H1 (cell line): Measurements from ENCODE around the gene CDHR5. TPM values are rescaled to one million over a fixed set of nuclear protein-coding genes. Genes with fewer than 3 reads are reported as not detected.
A peak's percentile ranks its signal among the peaks of the same experiment; 100 is the strongest.

Experiments
- ASH2L ChIP-seq: fragments of 200-600, 300-600 bp; sonication (generic); IDR thresholded peaks from one replicate; pipeline ENCODE4 v1.7.1; 2017; ENCODE audit warnings: low read length
- ATF3 ChIP-seq: IDR thresholded peaks from 2 replicates; pipeline ENCODE4 v1.6.1; 2011; ENCODE audit warnings: low read depth, mild to moderate bottlenecking, low read length; ENCODE audit not compliant: insufficient read depth
- BACH1 ChIP-seq: IDR thresholded peaks from 2 replicates; pipeline ENCODE4 v1.6.1; 2012; ENCODE audit warnings: low read length, improper control_type of control experiment
- CBX8 ChIP-seq: fragments of 300-800, 300-1000 bp; sonication (generic); IDR thresholded peaks from 2 replicates; pipeline ENCODE4 v1.7.1; 2016; ENCODE audit warnings: low read depth, low read length, borderline replicate concordance
- CEBPB ChIP-seq: IDR thresholded peaks from 2 replicates; pipeline ENCODE4 v1.6.1; 2012; ENCODE audit warnings: low read depth, low read length
- CHD1 ChIP-seq: IDR thresholded peaks from 2 replicates; pipeline ENCODE4 v1.6.1; 2012; ENCODE audit warnings: low read depth, low read length, improper control_type of control experiment
- CREB1 ChIP-seq: IDR thresholded peaks from 2 replicates; pipeline ENCODE4 v1.6.1; 2012; ENCODE audit warnings: inconsistent platforms
- E2F6 ChIP-seq: IDR thresholded peaks from 2 replicates; pipeline ENCODE4 v1.6.1; 2012; ENCODE audit warnings: inconsistent platforms
- EZH2 ChIP-seq: fragments of 200-600 bp; sonication (generic); IDR thresholded peaks from 2 replicates; pipeline ENCODE4 v1.7.1; 2012; ENCODE audit warnings: low read depth, mild to moderate bottlenecking, moderate library complexity, low read length, inconsistent platforms; ENCODE audit not compliant: severe bottlenecking
- FOSL1 ChIP-seq: IDR thresholded peaks from 2 replicates; pipeline ENCODE4 v1.6.1; 2011; ENCODE audit warnings: mild to moderate bottlenecking, low read depth, low read length, moderate library complexity; ENCODE audit not compliant: insufficient read depth
- JUN ChIP-seq: IDR thresholded peaks from 2 replicates; pipeline ENCODE4 v1.6.1; 2011; ENCODE audit warnings: low read depth, mild to moderate bottlenecking, improper control_type of control experiment, low read length
- JUND ChIP-seq: IDR thresholded peaks from 2 replicates; pipeline ENCODE4 v1.6.1; 2011; ENCODE audit warnings: mild to moderate bottlenecking, improper control_type of control experiment, low read length
- MAFK ChIP-seq: IDR thresholded peaks from 2 replicates; pipeline ENCODE4 v1.6.1; 2012; ENCODE audit warnings: low read depth, mild to moderate bottlenecking, improper control_type of control experiment, low read length
- MAX ChIP-seq: IDR thresholded peaks from 2 replicates; pipeline ENCODE4 v1.6.1; 2012; ENCODE audit warnings: inconsistent platforms
- NRF1 ChIP-seq: IDR thresholded peaks from 2 replicates; pipeline ENCODE4 v1.6.1; 2011; ENCODE audit warnings: mild to moderate bottlenecking, low read depth, low read length, improper control_type of control experiment
- PHF8 ChIP-seq: fragments of 200-600 bp; sonication (generic); conservative IDR thresholded peaks from 2 replicates; pipeline ENCODE4 v1.7.1; 2012; ENCODE audit warnings: low read depth, mild to moderate bottlenecking, inconsistent platforms, low read length, moderate library complexity
- POLR2A ChIP-seq, 2 experiments: IDR thresholded peaks; 1 replicate in 1 of 2; 2 replicates in 1 of 2; pipeline ENCODE4 v1.6.1; 2011; ENCODE audit warnings: low read depth in 2 of 2, low read length in 2 of 2, mild to moderate bottlenecking in 2 of 2; ENCODE audit errors: control extremely low read depth in 1 of 2
- POLR2AphosphoS5 ChIP-seq: IDR thresholded peaks from 2 replicates; pipeline ENCODE4 v1.6.1; 2011; ENCODE audit warnings: low read depth, low read length
- RAD21 ChIP-seq, 2 experiments: IDR thresholded peaks in 1 of 2; conservative IDR thresholded peaks in 1 of 2; 2 replicates each; pipeline ENCODE4 v1.6.1; 2011; ENCODE audit warnings: low read depth in 2 of 2, low read length in 2 of 2, improper control_type of control experiment in 1 of 2, inconsistent platforms in 1 of 2, mild to moderate bottlenecking in 1 of 2, moderate library complexity in 1 of 2
- RBBP5 ChIP-seq: IDR thresholded peaks from 2 replicates; pipeline ENCODE4 v1.7.1; 2012; ENCODE audit warnings: low read depth, mild to moderate bottlenecking, inconsistent platforms, low read length, moderate library complexity, borderline replicate concordance
- RFX5 ChIP-seq: IDR thresholded peaks from 2 replicates; pipeline ENCODE4 v1.6.1; 2011; ENCODE audit warnings: low read depth, low read length, improper control_type of control experiment, borderline replicate concordance
- SIRT6 ChIP-seq: IDR thresholded peaks from one replicate; pipeline ENCODE4 v1.7.1; 2012; ENCODE audit warnings: low read length, inconsistent platforms
- SP1 ChIP-seq: IDR thresholded peaks from 2 replicates; pipeline ENCODE4 v1.6.1; 2011; ENCODE audit warnings: low read depth, low read length
- SRF ChIP-seq: IDR thresholded peaks from 2 replicates; pipeline ENCODE4 v1.6.1; 2011; ENCODE audit warnings: mild to moderate bottlenecking, low read depth, low read length, moderate library complexity
- polyA plus RNA-seq, 7 experiments: library from polyadenylated mRNA; depleted of rRNA in 3 of 7; stranded (reverse) in 5 of 7; unstranded in 2 of 7; fragments of >200 nt in 5 of 7; fragments of 200-250 nt in 2 of 7; gene quantifications; 1 replicate in 5 of 7; 2 replicates in 1 of 7; 4 replicates in 1 of 7; pipeline versions ENCODE4 v1.2.1 to v1.2.3, GENCODE V29; 2011 to 2013; ENCODE audit warnings: missing spikeins in 2 of 7, mixed read lengths in 2 of 7
- total RNA-seq: library from RNA; stranded (reverse); fragmentation: NEBNext Ultra II Directional; extraction: Animal tissue kit (Norgen Biotek cat#: 25700); gene quantifications from 2 replicates; pipeline ENCODE4 v1.2.1, GENCODE V29; 2021

Gene CDHR5
- total and polyA plus RNA-seq, 2 of the 8 experiments (the other 6 are each of a cell fraction or from before 2014, with no cell fraction given), result not detected

GRCh38 chr11:568306-569157, 56.2 kb downstream of the CDHR5 start (continued):
- peak; percentile 74; the same call in 1 of the 2 replicates for TF ChIP-seq CREB1
- TF ChIP-seq BACH1, result peak; percentile 77
- peak; percentile 69; the same call in 1 of the 2 replicates for TF ChIP-seq CHD1
- no peak for TF ChIP-seq NRF1
- no peak for TF ChIP-seq ASH2L
- no peak for TF ChIP-seq RBBP5
- no peak for TF ChIP-seq FOSL1
- peak; percentile 59 for TF ChIP-seq PHF8
- no peak for TF ChIP-seq JUN
- TF ChIP-seq RAD21 (IDR thresholded peaks at IDR 0.05 in 1 of 2, conservative IDR thresholded peaks at IDR 0.05 in 1 of 2; ENCODE audit: low read depth in 2 of 2, low read length in 2 of 2), result no peak
- peak; percentile 63; the same call in 1 of the 2 replicates for TF ChIP-seq SP1
- TF ChIP-seq MAX, result no peak
- no peak for TF ChIP-seq SIRT6
- TF ChIP-seq EZH2, result no peak
- TF ChIP-seq POLR2A (IDR thresholded peaks at IDR 0.05; ENCODE audit: control extremely low read depth in 1 of 2, low read depth in 2 of 2, low read length in 2 of 2), result no peak
- no peak for TF ChIP-seq CEBPB
- no peak for TF ChIP-seq SRF
- TF ChIP-seq POLR2AphosphoS5, result no peak
- TF ChIP-seq E2F6, result no peak
- TF ChIP-seq RFX5, result no peak
- TF ChIP-seq JUND, result peak; percentile 66; the same call in 1 of the 2 replicates
- TF ChIP-seq MAFK, result no peak
- TF ChIP-seq CBX8, result no peak
- TF ChIP-seq ATF3, result no peak
